PC-9 (cell line): ENCODE measurements around the gene XYLT2. TPM values are rescaled to one million over a fixed set of nuclear protein-coding genes. Genes with fewer than 3 reads are reported as not detected.

Experiments used
- BruUV-seq: library from RNA; stranded (reverse); fragments of 400-500 nt; replicated peaks from 2 replicates; lab custom pipeline; 2021; lab: Mats Ljungman, UMichigan
- CTCF ChIA-PET: fragments of 300-600 bp; sonication (Branson Sonifier 250); formaldehyde crosslinking; loops from one replicate; lab custom pipeline; 2022; ENCODE audit warnings: antibody characterized with exemption; lab: Charles Lee
- POLR2A ChIA-PET: fragments of 300-600 bp; sonication (Branson Sonifier 250); formaldehyde crosslinking; loops from one replicate; lab custom pipeline; 2022; ENCODE audit warnings: antibody characterized with exemption; ENCODE audit not compliant: unreplicated experiment; lab: Charles Lee
- DNase-seq, 2 experiments: peaks; one replicate each; pipeline versions ENCODE4 v3.0.0 to v3.0.0-alpha.2; 2015 to 2022; ENCODE audit warnings: mixed read lengths in 1 of 2
- H2AFZ ChIP-seq: fragments of 200-600 bp; sonication (generic); 2 replicates; pipeline ENCODE4 v1.8.1; 2017; ENCODE audit warnings: antibody characterized with exemption
- H3F3A ChIP-seq: fragments of 200-600 bp; sonication (generic); 2 replicates; pipeline ENCODE4 v1.8.1; 2017; ENCODE audit warnings: antibody characterized with exemption, mild to moderate bottlenecking, low read depth; ENCODE audit not compliant: insufficient read depth
- H3K27ac ChIP-seq: fragments of 200-600 bp; sonication (generic); 2 replicates; pipeline ENCODE4 v1.6.1; 2016; ENCODE audit warnings: mixed run types
- H3K27me3 ChIP-seq: fragments of 200-600 bp; sonication (generic); 2 replicates; pipeline ENCODE4 v1.6.1; 2016; ENCODE audit warnings: low read depth, mixed run types; ENCODE audit not compliant: insufficient read depth
- H3K36me3 ChIP-seq: fragments of 200-600 bp; sonication (generic); 2 replicates; pipeline ENCODE4 v1.6.1; 2016; ENCODE audit warnings: low read depth, mixed run types
- H3K4me1 ChIP-seq: fragments of 200-600 bp; sonication (generic); replicated peaks from 2 replicates; pipeline ENCODE4 v1.6.1; 2016; ENCODE audit warnings: mixed run types; ENCODE audit not compliant: insufficient read depth
- H3K4me2 ChIP-seq: fragments of 200-600 bp; sonication (generic); 2 replicates; pipeline ENCODE4 v1.6.1; 2017; ENCODE audit warnings: mixed run types
- H3K4me3 ChIP-seq: fragments of 200-600 bp; sonication (generic); 2 replicates; pipeline ENCODE4 v1.6.1; 2016; ENCODE audit warnings: mixed run types
- H3K79me2 ChIP-seq: fragments of 200-600 bp; sonication (generic); 2 replicates; pipeline ENCODE4 v1.6.1; 2017; ENCODE audit warnings: low read depth, mixed run types
- H3K9me2 ChIP-seq: fragments of 200-600 bp; sonication (generic); 2 replicates; pipeline ENCODE4 v1.8.1; 2017; ENCODE audit warnings: mild to moderate bottlenecking; ENCODE audit not compliant: insufficient read depth
- H3K9me3 ChIP-seq: fragments of 200-600 bp; sonication (generic); 2 replicates; pipeline ENCODE4 v1.8.1; 2016; ENCODE audit warnings: low read depth; ENCODE audit not compliant: insufficient read depth
- H4K20me1 ChIP-seq: fragments of 200-600 bp; sonication (generic); 2 replicates; pipeline ENCODE4 v1.8.1; 2017; ENCODE audit not compliant: insufficient read depth
- EZH2 ChIP-seq: fragments of 200-600 bp; sonication (generic); IDR thresholded peaks from 2 replicates; pipeline ENCODE4 v1.8.0; 2017; ENCODE audit warnings: antibody characterized with exemption, low read depth
- intact Hi-C: fragments of 100-400 bp; cut with micrococcal nuclease; formaldehyde crosslinking; loops from one replicate; pipeline ENCODE4 v1.10.0; 2022; ENCODE audit not compliant: unreplicated experiment
- total RNA-seq: library from RNA; stranded (reverse); gene quantifications from 2 replicates; pipeline ENCODE4 v1.2.3, GENCODE V29; 2021
- TF ChIP-seq, protein P1 (sequence below): fragments of 200-600 bp; sonication (generic); conservative IDR thresholded peaks from 2 replicates; pipeline ENCODE4 v1.6.1; 2017; ENCODE audit warnings: mixed run types, antibody characterized with exemption, mild to moderate bottlenecking, moderate library complexity

The XYLT2 gene
- total RNA-seq, 1 experiment from 2014 or later = 37.5 TPM

DNA sequence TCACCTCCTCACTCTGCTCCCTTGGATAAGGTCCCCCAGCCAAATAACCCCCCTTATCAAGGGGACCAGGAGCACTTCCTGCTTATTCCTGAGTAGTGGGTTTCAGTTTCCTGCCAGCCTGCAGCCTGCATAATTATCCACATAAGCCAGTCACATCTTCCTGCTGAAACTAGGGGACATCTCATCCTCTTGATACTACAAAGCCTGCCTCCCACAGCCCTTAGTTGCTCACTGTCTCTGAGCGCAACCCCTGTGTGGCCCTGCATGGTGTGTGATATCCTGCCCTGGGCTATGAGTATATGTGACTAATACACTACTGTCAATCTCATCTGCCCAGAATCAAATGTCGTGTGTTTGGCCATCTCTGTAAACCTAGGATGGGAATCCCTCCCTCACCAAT is 8.0 kb upstream of the XYLT2 start:
- Histone ChIP-seq H3K36me3 (no peaks in the 10 kb centered on the region), H3K9me2 (no peaks in the 10 kb centered on the region), H3F3A (no peaks in the 10 kb centered on the region), H3K9me3 (no peaks in the 10 kb centered on the region), H3K4me3 (no peak overlapping the region), H3K27ac (no peak overlapping the region), H2AFZ (no peak overlapping the region), H4K20me1 (no peaks in the 10 kb centered on the region), H3K4me1 (no peaks in the 10 kb centered on the region), H3K79me2 (no peaks in the 10 kb centered on the region), H3K27me3 (no peaks in the 10 kb centered on the region), H3K4me2 (no peak overlapping the region)
- no TSS peak for BruUV-seq
- CTCF ChIA-PET = no interaction called here
- POLR2A ChIA-PET = no interaction called here
- intact Hi-C loops = no loop called here
- TF ChIP-seq EZH2 = no peak
- TF ChIP-seq, protein P1, sequence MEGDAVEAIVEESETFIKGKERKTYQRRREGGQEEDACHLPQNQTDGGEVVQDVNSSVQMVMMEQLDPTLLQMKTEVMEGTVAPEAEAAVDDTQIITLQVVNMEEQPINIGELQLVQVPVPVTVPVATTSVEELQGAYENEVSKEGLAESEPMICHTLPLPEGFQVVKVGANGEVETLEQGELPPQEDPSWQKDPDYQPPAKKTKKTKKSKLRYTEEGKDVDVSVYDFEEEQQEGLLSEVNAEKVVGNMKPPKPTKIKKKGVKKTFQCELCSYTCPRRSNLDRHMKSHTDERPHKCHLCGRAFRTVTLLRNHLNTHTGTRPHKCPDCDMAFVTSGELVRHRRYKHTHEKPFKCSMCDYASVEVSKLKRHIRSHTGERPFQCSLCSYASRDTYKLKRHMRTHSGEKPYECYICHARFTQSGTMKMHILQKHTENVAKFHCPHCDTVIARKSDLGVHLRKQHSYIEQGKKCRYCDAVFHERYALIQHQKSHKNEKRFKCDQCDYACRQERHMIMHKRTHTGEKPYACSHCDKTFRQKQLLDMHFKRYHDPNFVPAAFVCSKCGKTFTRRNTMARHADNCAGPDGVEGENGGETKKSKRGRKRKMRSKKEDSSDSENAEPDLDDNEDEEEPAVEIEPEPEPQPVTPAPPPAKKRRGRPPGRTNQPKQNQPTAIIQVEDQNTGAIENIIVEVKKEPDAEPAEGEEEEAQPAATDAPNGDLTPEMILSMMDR = no peak
- no peak for DNase-seq

DNA sequence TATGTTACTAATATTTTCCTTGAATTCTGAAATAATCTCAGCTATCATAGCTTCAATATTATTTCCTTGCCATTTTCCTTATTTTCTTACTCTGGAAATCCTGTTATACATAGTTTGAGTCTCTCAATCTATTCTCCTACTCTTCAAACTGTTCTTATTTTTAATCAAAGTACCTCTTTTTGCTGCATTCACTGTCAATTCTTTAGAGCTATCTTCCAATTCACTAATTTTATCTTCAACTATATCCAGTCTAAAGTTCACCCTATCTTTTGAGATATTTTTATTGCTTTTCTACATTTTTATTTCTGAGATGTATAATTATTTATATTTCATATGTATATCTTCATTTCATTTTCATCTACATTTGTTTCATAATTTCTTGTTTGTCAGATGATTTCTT is 7.3 kb upstream of the XYLT2 start:
- BruUV-seq = no TSS peak
- Histone ChIP-seq H3F3A (no peaks in the 10 kb centered on the region), H3K4me1 (no peaks in the 10 kb centered on the region), H3K27me3 (no peaks in the 10 kb centered on the region), H2AFZ (no peak overlapping the region), H3K4me3 (no peak overlapping the region), H3K27ac (no peak overlapping the region), H3K79me2 (no peaks in the 10 kb centered on the region), H3K36me3 (no peaks in the 10 kb centered on the region), H3K9me2 (no peaks in the 10 kb centered on the region), H3K4me2 (no peak overlapping the region), H4K20me1 (no peaks in the 10 kb centered on the region), H3K9me3 (no peaks in the 10 kb centered on the region)
- intact Hi-C loops = no loop called here
- ChIA-PET CTCF (no interaction called here), POLR2A (no interaction called here)
- DNase-seq = no peak
- TF ChIP-seq, protein P1 = no peak
- TF ChIP-seq EZH2 = no peak

DNA sequence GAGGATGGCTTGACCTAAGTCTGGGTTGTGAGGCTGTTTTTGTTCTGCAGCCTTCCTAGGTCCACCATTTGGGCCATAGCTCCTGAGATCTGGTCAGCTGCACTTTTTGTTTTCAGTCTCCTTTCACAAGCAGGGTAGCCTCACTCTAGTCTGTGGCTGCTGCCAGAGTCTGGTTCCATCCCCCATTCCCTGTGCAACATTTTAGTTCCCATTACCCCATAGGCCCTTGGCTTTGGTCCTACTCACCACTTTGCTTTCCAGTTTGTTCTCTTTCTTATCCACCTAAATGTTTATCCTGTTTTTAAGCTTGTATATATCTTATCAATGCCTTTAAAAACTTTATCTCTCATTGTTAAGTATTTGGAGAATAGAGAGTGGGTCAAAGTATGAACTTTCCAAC is 6.5 kb upstream of the XYLT2 start:
- Histone ChIP-seq H3K36me3 (no peaks in the 10 kb centered on the region), H3K9me2 (no peaks in the 10 kb centered on the region), H3K27ac (no peak overlapping the region), H3K79me2 (no peaks in the 10 kb centered on the region), H3K4me1 (no peaks in the 10 kb centered on the region), H3K4me2 (no peak overlapping the region), H3K4me3 (no peak overlapping the region), H2AFZ (no peak overlapping the region), H3K27me3 (no peaks in the 10 kb centered on the region), H3K9me3 (no peaks in the 10 kb centered on the region), H3F3A (0 out of 2 replicates have a peak, but pooled peaks cover under 1% of the 10 kb centered on the region), H4K20me1 (no peaks in the 10 kb centered on the region)
- POLR2A ChIA-PET = interaction anchor here (0.6 kb wide), 1 partner anchor 43 kb away, joined by 3 read pairs; no protein-coding TSS in a partner anchor
- intact Hi-C loops = no loop called here
- BruUV-seq = no TSS peak
- TF ChIP-seq, protein P1 = no peak
- TF ChIP-seq EZH2 = no peak
- CTCF ChIA-PET = no interaction called here
- DNase-seq = no peak
